ENCODE measurements around the gene IGFBP4. TPM values are rescaled to one million over a fixed set of nuclear protein-coding genes. Genes with fewer than 3 reads are reported as not detected.

The IGFBP4 gene
- total RNA-seq, 1 donor from 2014 or later: 84.3 TPM

DNA sequence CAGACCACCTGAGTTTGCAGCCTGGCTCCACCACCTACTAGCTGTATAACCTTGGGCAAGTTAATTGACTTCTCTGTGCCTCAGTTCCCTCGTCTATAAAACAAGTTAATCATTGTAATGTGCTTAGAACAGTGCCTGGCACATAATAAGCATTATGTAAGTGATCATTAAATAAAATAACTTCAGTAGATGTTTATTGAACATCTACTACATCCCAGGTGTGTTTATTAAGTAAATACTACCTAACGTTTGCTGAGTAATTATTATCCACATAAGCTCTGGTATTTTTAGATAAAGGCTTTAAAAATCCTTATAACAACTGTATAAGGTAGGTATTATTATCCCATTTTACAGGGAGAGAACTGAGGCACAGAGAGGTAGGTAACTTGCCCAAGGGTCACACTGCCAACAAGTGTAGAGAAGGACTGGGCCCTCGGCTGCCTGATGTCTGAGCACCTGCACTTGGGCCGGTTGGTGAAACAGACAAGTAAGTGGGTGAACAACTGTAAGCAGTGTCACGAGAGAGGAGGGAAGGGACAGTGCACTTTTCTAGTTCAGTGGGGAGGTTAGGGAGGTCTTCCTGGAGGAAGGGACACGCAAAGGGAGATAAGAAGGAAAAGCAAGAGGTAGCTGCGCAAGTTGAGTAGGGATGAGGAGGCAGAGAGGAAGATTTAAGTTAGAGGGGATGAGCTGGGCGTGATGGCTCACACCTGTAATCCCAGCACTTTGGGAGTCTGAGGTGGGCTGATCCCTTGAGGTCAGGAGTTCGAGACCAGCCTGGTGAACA is 53.6 kb downstream of the IGFBP4 start:
- no peak overlapping the region for H3K27ac Mint-ChIP-seq

DNA sequence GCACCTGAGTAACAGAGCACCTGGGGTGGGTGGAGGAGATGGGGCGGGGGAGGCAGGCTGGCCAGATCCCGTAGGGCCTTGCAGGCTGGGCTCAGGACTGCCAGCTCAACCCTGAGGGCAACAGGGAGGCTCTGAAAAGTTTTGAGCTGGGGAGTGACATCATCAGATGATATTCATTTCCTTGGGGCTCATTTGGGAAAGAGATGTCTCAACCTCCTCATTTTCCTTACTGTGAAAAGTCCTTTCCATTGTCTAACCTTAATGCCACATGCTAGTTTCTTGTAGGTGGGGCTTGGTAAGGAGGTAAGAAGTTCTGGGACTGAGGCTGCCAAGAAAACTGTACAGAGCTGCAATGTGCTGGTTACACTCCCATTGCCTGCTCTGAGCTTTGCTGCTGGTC is 54.4 kb downstream of the IGFBP4 start:
- H3K27ac Mint-ChIP-seq: no peak overlapping the region
- no peaks in the 10 kb centered on the region for H3K9me3 Mint-ChIP-seq
- H3K36me3 Mint-ChIP-seq (ENCODE audit: low read depth): peaks cover 4% of the 10 kb centered on the region
- intact Hi-C loops (cut with micrococcal nuclease): no loop called here
- H3K4me1 Mint-ChIP-seq (ENCODE audit: low read depth): peaks cover 21% of the 10 kb centered on the region
- H3K27me3 Mint-ChIP-seq (ENCODE audit: insufficient read depth): no peaks in the 10 kb centered on the region
- no peak for DNase-seq (ENCODE audit: low spot score)
- no peak overlapping the region for H3K4me3 Mint-ChIP-seq

More for the DNA sequence above, 53.6 kb downstream of the IGFBP4 start:
- intact Hi-C loops (cut with micrococcal nuclease): no loop called here
- Mint-ChIP-seq H3K4me1 (ENCODE audit: low read depth) (peaks cover 20% of the 10 kb centered on the region), H3K27me3 (ENCODE audit: insufficient read depth) (no peaks in the 10 kb centered on the region), H3K9me3 (no peaks in the 10 kb centered on the region), H3K4me3 (no peak overlapping the region), H3K36me3 (ENCODE audit: low read depth) (peaks cover 4% of the 10 kb centered on the region)
- DNase-seq (ENCODE audit: low spot score): no peak

DNA sequence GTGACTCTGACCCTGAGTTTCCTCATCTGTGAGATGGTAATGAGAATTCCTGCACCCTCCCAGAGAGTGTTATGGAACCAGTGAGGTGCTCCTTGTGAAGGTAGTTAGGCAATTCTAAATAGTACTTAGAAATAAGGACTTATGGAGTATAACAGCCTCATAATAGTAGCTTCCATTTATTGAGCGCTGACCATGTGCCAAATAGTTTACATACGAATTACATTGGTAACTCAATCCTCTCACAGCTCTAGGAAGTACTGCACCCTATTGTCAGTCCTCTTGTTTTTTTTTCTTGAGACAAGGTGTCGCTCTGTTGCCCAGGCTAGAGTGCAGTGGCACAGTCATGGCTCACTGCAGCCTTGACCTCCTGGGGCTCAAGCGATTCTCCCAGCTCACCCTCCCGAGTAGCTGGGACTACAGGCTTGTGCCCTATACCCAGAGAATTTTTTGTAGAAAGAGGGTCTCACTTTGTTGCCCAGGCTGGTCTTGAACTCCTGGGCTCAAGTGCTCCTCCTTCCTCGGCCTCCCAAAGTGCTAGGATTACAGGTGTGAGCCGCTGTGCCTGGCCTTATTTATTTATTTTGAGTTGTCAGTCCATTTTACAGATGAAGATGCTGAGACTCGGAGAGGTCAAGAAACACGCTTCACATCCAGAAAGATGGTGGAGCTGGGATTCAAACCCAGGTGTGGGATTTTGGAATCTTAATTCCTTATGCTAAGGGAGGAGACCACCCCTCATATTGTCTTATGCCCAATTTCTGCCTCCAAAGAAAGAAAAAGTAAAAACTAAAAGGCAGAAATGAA is 55.2 kb downstream of the IGFBP4 start:
- no peak for DNase-seq (ENCODE audit: low spot score)
- Mint-ChIP-seq H3K9me3 (no peaks in the 10 kb centered on the region), H3K36me3 (ENCODE audit: low read depth) (peaks cover 4% of the 10 kb centered on the region), H3K4me3 (no peak overlapping the region), H3K4me1 (ENCODE audit: low read depth) (peaks cover 22% of the 10 kb centered on the region), H3K27ac (no peak overlapping the region), H3K27me3 (ENCODE audit: insufficient read depth) (no peaks in the 10 kb centered on the region)
- intact Hi-C loops (cut with micrococcal nuclease): no loop called here

DNA sequence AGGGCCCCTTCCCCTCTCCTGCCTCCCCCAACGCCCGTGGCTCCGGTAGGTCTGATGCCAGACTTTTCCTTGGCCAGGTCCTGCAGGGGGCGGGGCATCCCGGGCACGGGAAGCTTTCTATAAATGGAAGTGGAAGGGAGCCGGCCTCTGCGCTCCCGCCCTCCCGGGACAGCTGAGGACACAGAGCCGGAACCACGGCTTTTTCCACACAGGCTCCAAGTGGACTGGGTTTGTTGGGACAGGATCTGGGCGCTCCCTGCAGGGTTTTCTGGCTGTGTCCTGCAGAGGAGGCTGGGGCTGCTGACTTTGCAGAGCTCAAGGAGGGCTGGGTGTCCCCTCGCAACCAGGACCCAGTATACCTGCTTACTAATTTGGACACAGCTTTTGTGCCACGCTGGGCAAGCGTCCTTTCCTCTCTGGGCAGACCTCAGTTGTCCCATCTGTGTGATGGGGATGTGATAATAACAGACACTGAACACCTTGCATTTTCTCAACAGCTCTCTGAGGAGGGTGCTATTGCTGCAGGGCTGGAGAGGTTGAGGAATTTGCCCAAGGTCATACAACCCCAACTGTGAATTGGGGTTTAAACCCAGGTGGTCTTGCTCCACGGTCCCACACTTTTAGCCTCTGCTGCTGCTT is 56.4 kb downstream of the IGFBP4 start:
- H3K4me3 Mint-ChIP-seq: no peak overlapping the region
- H3K36me3 Mint-ChIP-seq (ENCODE audit: low read depth): peaks cover 4% of the 10 kb centered on the region
- peaks cover 22% of the 10 kb centered on the region for H3K4me1 Mint-ChIP-seq (ENCODE audit: low read depth)
- H3K9me3 Mint-ChIP-seq: no peaks in the 10 kb centered on the region
- no peak overlapping the region for H3K27ac Mint-ChIP-seq
- intact Hi-C loops (cut with micrococcal nuclease): no loop called here
- no peak for DNase-seq (ENCODE audit: low spot score)
- no peaks in the 10 kb centered on the region for H3K27me3 Mint-ChIP-seq (ENCODE audit: insufficient read depth)

DNA sequence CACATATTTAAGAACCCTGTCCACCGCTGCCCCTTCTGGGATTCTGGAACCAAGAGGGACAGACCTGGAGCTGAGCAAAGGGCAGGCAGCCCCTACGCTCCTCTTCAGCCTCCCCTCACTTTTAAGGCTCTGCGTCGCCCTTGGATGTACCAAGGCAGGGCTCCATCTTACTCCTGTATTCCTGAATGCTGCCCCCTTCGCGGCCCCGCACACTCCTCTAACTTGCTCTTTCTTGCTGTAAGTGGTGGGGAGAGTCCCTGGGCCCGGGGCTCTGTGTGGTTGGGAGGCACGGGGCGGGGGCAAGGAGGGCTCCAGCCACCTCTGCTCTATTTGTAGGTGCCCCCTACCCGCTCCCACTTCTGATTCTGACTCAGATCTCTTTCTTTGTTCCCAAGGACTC is 56.9 kb downstream of the IGFBP4 start:
- Mint-ChIP-seq H3K4me1 (ENCODE audit: low read depth) (peaks cover 20% of the 10 kb centered on the region), H3K36me3 (ENCODE audit: low read depth) (peaks cover 2% of the 10 kb centered on the region), H3K27me3 (ENCODE audit: insufficient read depth) (no peaks in the 10 kb centered on the region), H3K4me3 (no peak overlapping the region), H3K27ac (no peak overlapping the region), H3K9me3 (no peaks in the 10 kb centered on the region)
- no peak for DNase-seq (ENCODE audit: low spot score)
- intact Hi-C loops (cut with micrococcal nuclease): no loop called here

DNA sequence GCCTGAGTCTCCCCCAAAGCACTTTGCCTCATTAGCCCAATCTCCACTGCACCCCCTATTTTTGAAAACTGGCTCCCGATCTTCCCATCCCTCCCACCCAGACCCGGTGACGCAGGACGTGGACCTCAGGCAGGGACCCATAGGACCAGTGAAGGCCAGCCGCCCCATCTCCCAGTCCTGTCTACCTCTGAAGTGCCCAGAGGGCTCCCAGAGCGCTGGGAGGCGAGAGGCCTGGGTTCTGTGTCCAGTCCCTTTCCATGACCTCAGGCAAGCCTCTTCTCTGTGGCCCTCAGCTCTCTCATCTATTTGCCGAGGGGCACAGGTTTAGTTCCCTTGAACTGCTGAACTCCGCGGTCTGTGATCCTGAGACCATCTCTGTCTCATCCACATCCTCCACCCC is 57.5 kb downstream of the IGFBP4 start:
- peaks cover 19% of the 10 kb centered on the region for H3K4me1 Mint-ChIP-seq (ENCODE audit: low read depth)
- intact Hi-C loops (cut with micrococcal nuclease): no loop called here
- DNase-seq (ENCODE audit: low spot score): no peak
- H3K27me3 Mint-ChIP-seq (ENCODE audit: insufficient read depth): no peaks in the 10 kb centered on the region
- H3K27ac Mint-ChIP-seq: no peak overlapping the region
- H3K9me3 Mint-ChIP-seq: no peaks in the 10 kb centered on the region
- H3K4me3 Mint-ChIP-seq: no peak overlapping the region
- peaks cover 4% of the 10 kb centered on the region for H3K36me3 Mint-ChIP-seq (ENCODE audit: low read depth)

DNA sequence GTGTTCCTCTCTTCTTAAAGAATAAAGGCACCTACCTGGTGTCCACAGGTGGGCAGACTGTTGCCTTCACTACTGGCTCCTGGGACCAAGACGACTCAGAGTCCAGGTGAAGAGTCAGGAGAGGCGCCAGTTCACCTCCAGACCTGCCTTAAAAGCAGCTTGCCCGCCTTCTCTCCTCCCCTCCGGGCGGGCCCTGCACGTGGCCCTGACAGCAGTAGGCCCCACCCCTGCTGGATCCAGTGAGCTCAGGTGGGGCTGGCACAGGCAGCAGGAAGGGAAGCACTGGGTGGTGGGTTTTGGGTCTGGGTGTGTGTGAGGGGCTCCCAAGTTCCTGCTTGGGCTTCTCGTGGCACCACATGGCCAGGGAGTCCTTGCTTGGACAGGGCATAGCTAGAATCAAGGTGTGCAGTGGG is 58.3 kb downstream of the IGFBP4 start, which contains the start of gene TNS4:
TSS of gene TNS4 (minus strand) at position 125 of the 413 bp plus-strand sequence. CDS start 5,198 bp downstream, outside the sequence.
- intact Hi-C loops (cut with micrococcal nuclease): no loop called here
- Mint-ChIP-seq H3K27ac (no peak within 1 kb of the TSS), H3K4me3 (no peak within 1 kb of the TSS), H3K9me3 (no peaks in the 10 kb centered on the region), H3K36me3 (ENCODE audit: low read depth) (peaks cover 7% of the 10 kb centered on the region), H3K4me1 (ENCODE audit: low read depth) (peaks cover 25% of the 10 kb centered on the region), H3K27me3 (ENCODE audit: insufficient read depth) (no peaks in the 10 kb centered on the region)
- no peak for DNase-seq (ENCODE audit: low spot score)

DNA sequence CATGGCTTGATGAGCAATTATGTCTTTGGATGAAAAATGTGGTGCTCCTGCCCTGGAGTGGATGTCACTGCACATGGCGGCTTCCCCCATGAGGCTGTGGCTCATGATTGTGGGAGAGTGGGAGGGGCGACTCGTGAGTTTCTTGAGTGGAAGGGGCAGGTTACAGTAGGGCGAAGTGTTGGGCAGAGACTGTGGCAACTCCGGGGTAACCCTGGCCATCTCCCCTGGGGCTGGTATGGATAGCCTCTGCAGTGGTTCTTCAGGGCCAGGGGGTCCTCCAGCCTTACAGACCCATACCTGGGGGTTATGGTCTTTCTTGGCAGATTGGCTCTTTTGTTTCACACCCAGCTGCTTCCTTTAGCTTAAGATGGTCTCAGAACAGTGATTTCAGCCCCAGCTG is 59.5 kb downstream of the IGFBP4 start:
- no peak overlapping the region for H3K4me3 Mint-ChIP-seq
- no peak for DNase-seq (ENCODE audit: low spot score)
- no peaks in the 10 kb centered on the region for H3K9me3 Mint-ChIP-seq
- intact Hi-C loops (cut with micrococcal nuclease): no loop called here
- peaks cover 5% of the 10 kb centered on the region for H3K36me3 Mint-ChIP-seq (ENCODE audit: low read depth)
- H3K27me3 Mint-ChIP-seq (ENCODE audit: insufficient read depth): no peaks in the 10 kb centered on the region
- peaks cover 18% of the 10 kb centered on the region for H3K4me1 Mint-ChIP-seq (ENCODE audit: low read depth)
- no peak overlapping the region for H3K27ac Mint-ChIP-seq

DNA sequence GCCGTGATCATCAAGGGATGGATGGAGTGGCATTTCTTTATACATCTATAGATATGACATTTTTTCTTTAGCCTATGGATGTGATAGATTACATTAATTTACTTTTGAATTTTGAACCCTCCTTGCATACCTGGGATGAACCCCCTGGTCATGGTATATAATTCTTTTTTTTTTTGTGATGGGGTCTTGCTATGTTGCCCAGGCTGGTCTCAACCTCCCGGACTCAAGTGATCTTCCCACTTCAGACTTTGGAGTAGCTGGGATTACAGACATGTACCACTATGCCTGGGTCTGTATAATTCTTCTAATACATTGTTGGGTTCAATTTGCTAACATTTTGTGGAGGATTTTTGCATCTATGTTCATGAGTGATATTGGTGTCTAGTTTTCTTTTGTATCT is 59.9 kb downstream of the IGFBP4 start:
- intact Hi-C loops (cut with micrococcal nuclease): no loop called here
- no peak overlapping the region for H3K4me3 Mint-ChIP-seq
- peaks cover 15% of the 10 kb centered on the region for H3K4me1 Mint-ChIP-seq (ENCODE audit: low read depth)
- no peaks in the 10 kb centered on the region for H3K27me3 Mint-ChIP-seq (ENCODE audit: insufficient read depth)
- H3K27ac Mint-ChIP-seq: no peak overlapping the region
- DNase-seq (ENCODE audit: low spot score): no peak
- H3K36me3 Mint-ChIP-seq (ENCODE audit: low read depth): peaks cover 5% of the 10 kb centered on the region
- H3K9me3 Mint-ChIP-seq: no peaks in the 10 kb centered on the region

DNA sequence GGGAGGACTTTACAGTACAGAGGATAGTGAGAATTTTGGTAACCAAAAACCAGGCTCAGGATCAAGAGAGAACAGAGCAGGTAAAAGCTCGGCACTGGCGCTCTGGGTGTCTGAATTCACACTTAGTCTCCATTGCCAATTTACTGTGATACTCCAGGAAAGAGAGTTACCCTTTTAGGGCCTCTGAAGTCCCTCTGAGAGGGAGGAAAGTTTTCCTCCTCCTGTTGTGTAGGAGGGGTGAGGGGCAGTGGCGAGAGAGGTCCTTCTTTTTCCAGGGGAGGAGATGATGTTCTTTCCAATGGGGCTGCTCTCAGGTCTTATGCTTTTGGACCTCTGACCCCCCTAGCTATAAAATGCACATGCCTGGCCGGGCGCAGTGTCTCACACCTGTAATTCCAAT is 63.5 kb downstream of the IGFBP4 start:
- Mint-ChIP-seq H3K9me3 (no peaks in the 10 kb centered on the region), H3K27me3 (ENCODE audit: insufficient read depth) (no peaks in the 10 kb centered on the region), H3K36me3 (ENCODE audit: low read depth) (peaks cover 5% of the 10 kb centered on the region), H3K4me3 (no peak overlapping the region), H3K27ac (no peak overlapping the region), H3K4me1 (ENCODE audit: low read depth) (peaks cover 15% of the 10 kb centered on the region)
- intact Hi-C loops (cut with micrococcal nuclease): no loop called here
- DNase-seq (ENCODE audit: low spot score): no peak

Other genes starting within 250 kb of the IGFBP4 start
- 25.8 and 27.6 TPM in 2 replicates for gene WIPF2, start 224.1 kb upstream of the IGFBP4 start, total RNA-seq
- 130 and 135 TPM in 2 replicates for gene CDC6, start 155.6 kb upstream of the IGFBP4 start, total RNA-seq
- 19.3 and 19.9 TPM in 2 replicates for gene RARA, start 134.3 kb upstream of the IGFBP4 start, total RNA-seq
- 0.44 and 0.56 TPM in 2 replicates for gene GJD3, start 78.7 kb upstream of the IGFBP4 start, total RNA-seq
- gene TOP2A, start 25.6 kb upstream of the IGFBP4 start, total RNA-seq: 161 and 174 TPM in 2 replicates
- gene TNS4, start 58.2 kb downstream of the IGFBP4 start, total RNA-seq: 14.5 and 15.5 TPM in 2 replicates
- 165 and 166 TPM in 2 replicates for gene CCR7, start 122.0 kb downstream of the IGFBP4 start, total RNA-seq
- 125 and 132 TPM in 2 replicates for gene SMARCE1, start 204.4 kb downstream of the IGFBP4 start, total RNA-seq
- not detected in 2 replicates for gene KRT222, start 221.7 kb downstream of the IGFBP4 start, total RNA-seq

Measured in activated T-helper 1 cell treated with anti-CD3 and anti-CD28 coated beads, Interleukin-12 subunit alpha, Interleukin-12 subunit beta, Interleukin-2, Interleukin-4 antibody, amounts not matched to agents 30 ng/mL and 10 ng/mL and 1 ng/mL, durations not matched to agents 14 hours and 24 hours and 36 hours (primary cell).